Type B pancreatic cell (in vitro differentiated cells): Measurements from ENCODE around the gene GDPD4. TPM values are rescaled to one million over a fixed set of nuclear protein-coding genes. Genes with fewer than 3 reads are reported as not detected.

Experiments
- DNase-seq: peaks from one replicate; pipeline ENCODE4 v3.0.0; 2021; ENCODE audit warnings: mixed read lengths; ENCODE audit not compliant: unreplicated experiment; ENCODE audit errors: extremely low spot score
- H3K27ac Mint-ChIP-seq: 2 replicates; pipeline ENCODE4 v1.8.0; 2021; ENCODE audit warnings: mild to moderate bottlenecking, mixed read lengths
- H3K27me3 Mint-ChIP-seq: 2 replicates; pipeline ENCODE4 v1.8.0; 2021; ENCODE audit warnings: mixed read lengths
- H3K36me3 Mint-ChIP-seq: 2 replicates; pipeline ENCODE4 v1.8.0; 2021; ENCODE audit warnings: mixed read lengths
- H3K4me1 Mint-ChIP-seq: one replicate; pipeline ENCODE4 v1.8.0; 2021; ENCODE audit warnings: mixed read lengths; ENCODE audit not compliant: unreplicated experiment
- H3K4me3 Mint-ChIP-seq: 2 replicates; pipeline ENCODE4 v1.8.0; 2021; ENCODE audit warnings: mild to moderate bottlenecking, mixed read lengths
- H3K9me3 Mint-ChIP-seq: 2 replicates; pipeline ENCODE4 v1.8.0; 2021; ENCODE audit warnings: mixed read lengths
- CTCF ChIP-seq: fragments of 200-600 bp; sonication (generic); conservative IDR thresholded peaks from 2 replicates; pipeline ENCODE4 v1.5.0; 2021; ENCODE audit warnings: antibody characterized with exemption, mild to moderate bottlenecking
- total RNA-seq: library from RNA; stranded (reverse); gene quantifications from 2 replicates; pipeline ENCODE4 v1.2.1, GENCODE V29; 2021; ENCODE audit warnings: low replicate concordance

The GDPD4 gene
- total RNA-seq, 1 donor from 2014 or later, result not detected

GRCh38 chr11:77299528-77299993 lies 1.9 kb downstream of the GDPD4 start:
- no peak for TF ChIP-seq CTCF
- H3K9me3 Mint-ChIP-seq, result peaks cover 1% of the 10 kb centered on the region
- H3K27me3 Mint-ChIP-seq, result no peaks in the 10 kb centered on the region
- no peaks in the 10 kb centered on the region for H3K4me1 Mint-ChIP-seq
- peak overlapping the region; percentile 18 for H3K27ac Mint-ChIP-seq
- DNase-seq, result no peak
- H3K4me3 Mint-ChIP-seq, result no peak overlapping the region
- no peaks in the 10 kb centered on the region for H3K36me3 Mint-ChIP-seq

GRCh38 chr11:77294040-77294439 lies 7.4 kb downstream of the GDPD4 start:
- no peak overlapping the region for H3K27ac Mint-ChIP-seq
- DNase-seq, result no peak
- H3K27me3 Mint-ChIP-seq, result no peaks in the 10 kb centered on the region
- H3K4me1 Mint-ChIP-seq, result no peaks in the 10 kb centered on the region
- TF ChIP-seq CTCF, result no peak
- no peaks in the 10 kb centered on the region for H3K36me3 Mint-ChIP-seq
- H3K9me3 Mint-ChIP-seq, result peaks cover 3% of the 10 kb centered on the region
- no peak overlapping the region for H3K4me3 Mint-ChIP-seq

GRCh38 chr11:77289737-77290136 lies 11.7 kb downstream of the GDPD4 start:
- Mint-ChIP-seq H3K4me1 (no peaks in the 10 kb centered on the region), H3K27ac (no peak overlapping the region), H3K9me3 (peaks cover 3% of the 10 kb centered on the region), H3K4me3 (no peak overlapping the region), H3K36me3 (no peaks in the 10 kb centered on the region), H3K27me3 (peaks cover 2% of the 10 kb centered on the region)
- TF ChIP-seq CTCF, result no peak
- no peak for DNase-seq

- no peak for DNase-seq
- Mint-ChIP-seq H3K9me3 (no peaks in the 10 kb centered on the region), H3K27ac (no peak overlapping the region), H3K4me1 (no peaks in the 10 kb centered on the region), H3K27me3 (peaks cover 2% of the 10 kb centered on the region), H3K36me3 (no peaks in the 10 kb centered on the region), H3K4me3 (no peak overlapping the region)
- TF ChIP-seq CTCF, result no peak
Measured at GRCh38 chr11:77287615-77288273, 13.7 kb downstream of the GDPD4 start.

- Mint-ChIP-seq H3K27me3 (peaks cover 2% of the 10 kb centered on the region), H3K4me3 (no peak overlapping the region), H3K27ac (no peak overlapping the region), H3K36me3 (no peaks in the 10 kb centered on the region), H3K4me1 (no peaks in the 10 kb centered on the region), H3K9me3 (no peaks in the 10 kb centered on the region)
- TF ChIP-seq CTCF, result no peak
- DNase-seq, result no peak
Measured at GRCh38 chr11:77287136-77287535, 14.3 kb downstream of the GDPD4 start.
